ENCODE measurements around the gene SLC27A6. TPM values are rescaled to one million over a fixed set of nuclear protein-coding genes. Genes with fewer than 3 reads are reported as not detected.
"Not testable (repeated sequence)": the region's sequence is repeated elsewhere in the genome, so short reads cannot be mapped to it uniquely, and the experiment has no call there.

Gene SLC27A6
- total and polyA plus RNA-seq, 2 experiments from 2014 or later = 2.0 to 4.8 TPM

- Histone ChIP-seq H3K36me3 (ENCODE audit: insufficient read depth) (no peaks in the 10 kb centered on the region), H3K79me2 (replicated peaks; ENCODE audit: insufficient read depth) (no peaks in the 10 kb centered on the region), H3K27ac (ENCODE audit: low read depth) (no peak overlapping the region), H3K27me3 (ENCODE audit: insufficient read depth) (no peaks in the 10 kb centered on the region), H2AFZ (no peak overlapping the region), H3K4me2 (no peak overlapping the region), H4K20me1 (replicated peaks; ENCODE audit: insufficient read depth) (no peaks in the 10 kb centered on the region), H3K9me2 (ENCODE audit: insufficient read depth) (no peaks in the 10 kb centered on the region), H3K4me3 (no peak overlapping the region), H3K4me1 (ENCODE audit: insufficient read depth) (no peaks in the 10 kb centered on the region), H3F3A (replicated peaks; ENCODE audit: low read depth) (no peaks in the 10 kb centered on the region)
- Mint-ChIP-seq H3K27ac (no peak overlapping the region), H3K36me3 (ENCODE audit: low read depth) (no peaks in the 10 kb centered on the region), H3K4me1 (no peaks in the 10 kb centered on the region), H3K27me3 (ENCODE audit: insufficient read depth, low read depth, poor library complexity) (no peaks in the 10 kb centered on the region), H3K9me3 (no peaks in the 10 kb centered on the region), H3K4me3 (no peak overlapping the region)
- TF ChIP-seq, protein P1, sequence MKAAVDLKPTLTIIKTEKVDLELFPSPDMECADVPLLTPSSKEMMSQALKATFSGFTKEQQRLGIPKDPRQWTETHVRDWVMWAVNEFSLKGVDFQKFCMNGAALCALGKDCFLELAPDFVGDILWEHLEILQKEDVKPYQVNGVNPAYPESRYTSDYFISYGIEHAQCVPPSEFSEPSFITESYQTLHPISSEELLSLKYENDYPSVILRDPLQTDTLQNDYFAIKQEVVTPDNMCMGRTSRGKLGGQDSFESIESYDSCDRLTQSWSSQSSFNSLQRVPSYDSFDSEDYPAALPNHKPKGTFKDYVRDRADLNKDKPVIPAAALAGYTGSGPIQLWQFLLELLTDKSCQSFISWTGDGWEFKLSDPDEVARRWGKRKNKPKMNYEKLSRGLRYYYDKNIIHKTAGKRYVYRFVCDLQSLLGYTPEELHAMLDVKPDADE (IDR thresholded peaks at IDR 0.05) = no peak
- no peak for TF ChIP-seq STAT1 (IDR thresholded peaks at IDR 0.05; ENCODE audit: unreplicated experiment)
- TF ChIP-seq POLR2AphosphoS5 (IDR thresholded peaks at IDR 0.05; ENCODE audit: low read depth) = no peak
- TF ChIP-seq EZH2phosphoT487 (IDR thresholded peaks at IDR 0.05; ENCODE audit: unreplicated experiment) = no peak
- TF ChIP-seq NANOG (IDR thresholded peaks at IDR 0.05; ENCODE audit: borderline replicate concordance) = no peak
- TF ChIP-seq CREB1 (CRISPR knock-in tag; IDR thresholded peaks at IDR 0.05; ENCODE audit: low read depth) = no peak
- no peak for TF ChIP-seq ZNF331 (CRISPR knock-in tag; IDR thresholded peaks at IDR 0.05; ENCODE audit: low read depth)
- no peak for TF ChIP-seq ZNF114 (CRISPR knock-in tag; IDR thresholded peaks at IDR 0.05)
- DNase-seq (ENCODE audit: low spot score) (no peak), ATAC-seq (no peak)
Measured at GRCh38 chr5:129031886-129032683, 66.8 kb downstream of the SLC27A6 start.

DNA sequence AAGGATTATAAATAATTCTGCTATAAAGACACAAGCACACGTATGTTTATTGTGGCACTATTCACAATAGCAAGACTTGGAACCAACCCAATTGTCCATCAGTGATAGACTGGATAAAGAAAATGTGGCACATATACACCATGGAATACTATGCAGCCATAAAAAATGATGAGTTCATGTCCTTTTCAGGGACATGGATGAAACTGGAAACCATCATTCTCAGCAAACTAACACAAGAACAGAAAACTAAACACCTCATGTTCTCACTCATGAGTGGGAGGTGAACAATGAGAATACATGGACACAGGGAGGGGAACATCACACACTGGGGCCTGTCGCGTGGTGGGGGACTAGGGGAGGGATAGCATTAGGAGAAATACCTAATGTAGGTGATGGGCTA, 71.0 kb downstream of the SLC27A6 start:
- not testable (repeated sequence) for H3K9me3 Mint-ChIP-seq; H3F3A ChIP-seq (replicated peaks; ENCODE audit: low read depth); H3K27ac Mint-ChIP-seq; H3K4me2 ChIP-seq; H3K27me3 ChIP-seq (ENCODE audit: insufficient read depth); H2AFZ ChIP-seq; H3K79me2 ChIP-seq (replicated peaks; ENCODE audit: insufficient read depth); H4K20me1 ChIP-seq (replicated peaks; ENCODE audit: insufficient read depth); H3K4me1 ChIP-seq (ENCODE audit: insufficient read depth); H3K36me3 Mint-ChIP-seq (ENCODE audit: low read depth); H3K9me2 ChIP-seq (ENCODE audit: insufficient read depth); ATAC-seq; H3K4me3 Mint-ChIP-seq; H3K4me3 ChIP-seq; H3K27ac ChIP-seq (ENCODE audit: low read depth); DNase-seq (ENCODE audit: low spot score); H3K4me1 Mint-ChIP-seq; H3K36me3 ChIP-seq (ENCODE audit: insufficient read depth); H3K27me3 Mint-ChIP-seq (ENCODE audit: insufficient read depth, low read depth, poor library complexity)

GRCh38 chr5:129041196-129041881, 76.1 kb downstream of the SLC27A6 start:
- Histone ChIP-seq H3K36me3 (ENCODE audit: insufficient read depth) (no peaks in the 10 kb centered on the region), H2AFZ (no peak overlapping the region), H3K4me1 (ENCODE audit: insufficient read depth) (no peaks in the 10 kb centered on the region), H3K4me2 (no peak overlapping the region), H3K4me3 (no peak overlapping the region), H3K27me3 (ENCODE audit: insufficient read depth) (no peaks in the 10 kb centered on the region), H3F3A (replicated peaks; ENCODE audit: low read depth) (no peaks in the 10 kb centered on the region), H4K20me1 (replicated peaks; ENCODE audit: insufficient read depth) (no peaks in the 10 kb centered on the region), H3K79me2 (replicated peaks; ENCODE audit: insufficient read depth) (no peaks in the 10 kb centered on the region), H3K9me2 (ENCODE audit: insufficient read depth) (peaks cover 1% of the 10 kb centered on the region; the same call in 1 of the 2 replicates), H3K27ac (ENCODE audit: low read depth) (no peak overlapping the region)
- peaks cover 2% of the 10 kb centered on the region for H3K27me3 Mint-ChIP-seq (ENCODE audit: insufficient read depth, low read depth, poor library complexity)
- no peak overlapping the region for H3K4me3 Mint-ChIP-seq
- no peaks in the 10 kb centered on the region for H3K4me1 Mint-ChIP-seq
- DNase-seq (ENCODE audit: low spot score) (no peak), ATAC-seq (no peak)
- peaks cover 8% of the 10 kb centered on the region; the same call in 2 of the 3 replicates for H3K9me3 Mint-ChIP-seq
- no peaks in the 10 kb centered on the region; the same call in 2 of the 3 replicates for H3K36me3 Mint-ChIP-seq (ENCODE audit: low read depth)
- no peak overlapping the region for H3K27ac Mint-ChIP-seq
- no peak for TF ChIP-seq STAT1 (IDR thresholded peaks at IDR 0.05; ENCODE audit: unreplicated experiment)
- TF ChIP-seq, protein P1 (IDR thresholded peaks at IDR 0.05) = no peak
- TF ChIP-seq, protein P2, sequence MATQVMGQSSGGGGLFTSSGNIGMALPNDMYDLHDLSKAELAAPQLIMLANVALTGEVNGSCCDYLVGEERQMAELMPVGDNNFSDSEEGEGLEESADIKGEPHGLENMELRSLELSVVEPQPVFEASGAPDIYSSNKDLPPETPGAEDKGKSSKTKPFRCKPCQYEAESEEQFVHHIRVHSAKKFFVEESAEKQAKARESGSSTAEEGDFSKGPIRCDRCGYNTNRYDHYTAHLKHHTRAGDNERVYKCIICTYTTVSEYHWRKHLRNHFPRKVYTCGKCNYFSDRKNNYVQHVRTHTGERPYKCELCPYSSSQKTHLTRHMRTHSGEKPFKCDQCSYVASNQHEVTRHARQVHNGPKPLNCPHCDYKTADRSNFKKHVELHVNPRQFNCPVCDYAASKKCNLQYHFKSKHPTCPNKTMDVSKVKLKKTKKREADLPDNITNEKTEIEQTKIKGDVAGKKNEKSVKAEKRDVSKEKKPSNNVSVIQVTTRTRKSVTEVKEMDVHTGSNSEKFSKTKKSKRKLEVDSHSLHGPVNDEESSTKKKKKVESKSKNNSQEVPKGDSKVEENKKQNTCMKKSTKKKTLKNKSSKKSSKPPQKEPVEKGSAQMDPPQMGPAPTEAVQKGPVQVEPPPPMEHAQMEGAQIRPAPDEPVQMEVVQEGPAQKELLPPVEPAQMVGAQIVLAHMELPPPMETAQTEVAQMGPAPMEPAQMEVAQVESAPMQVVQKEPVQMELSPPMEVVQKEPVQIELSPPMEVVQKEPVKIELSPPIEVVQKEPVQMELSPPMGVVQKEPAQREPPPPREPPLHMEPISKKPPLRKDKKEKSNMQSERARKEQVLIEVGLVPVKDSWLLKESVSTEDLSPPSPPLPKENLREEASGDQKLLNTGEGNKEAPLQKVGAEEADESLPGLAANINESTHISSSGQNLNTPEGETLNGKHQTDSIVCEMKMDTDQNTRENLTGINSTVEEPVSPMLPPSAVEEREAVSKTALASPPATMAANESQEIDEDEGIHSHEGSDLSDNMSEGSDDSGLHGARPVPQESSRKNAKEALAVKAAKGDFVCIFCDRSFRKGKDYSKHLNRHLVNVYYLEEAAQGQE (IDR thresholded peaks at IDR 0.05; ENCODE audit: unreplicated experiment) = no peak
- TF ChIP-seq JUNB (IDR thresholded peaks at IDR 0.05; ENCODE audit: unreplicated experiment) = no peak
- TF ChIP-seq ZNF114 (CRISPR knock-in tag; IDR thresholded peaks at IDR 0.05) = no peak
- TF ChIP-seq EZH2 (IDR thresholded peaks at IDR 0.05; ENCODE audit: low read depth, unreplicated experiment) = no peak
- TF ChIP-seq NANOG (IDR thresholded peaks at IDR 0.05; ENCODE audit: borderline replicate concordance) = no peak
- TF ChIP-seq EZH2phosphoT487 (IDR thresholded peaks at IDR 0.05; ENCODE audit: unreplicated experiment) = no peak

Measured in GM23338 (cell line).